GM20431 (cell line): ENCODE measurements around the gene TBC1D10B.
"Not testable (repeated sequence)": the region's sequence is repeated elsewhere in the genome, so short reads cannot be mapped to it uniquely, and the experiment has no call there.

Source experiments
- in situ Hi-C: fragments of 300-500 bp; cut with MseI, MboI; formaldehyde crosslinking; loops from one replicate; pipeline ENCODE4 v1.15.0; 2020; ENCODE audit warnings: low sequenced_read_pairs; ENCODE audit not compliant: unreplicated experiment

Gene TBC1D10B

DNA sequence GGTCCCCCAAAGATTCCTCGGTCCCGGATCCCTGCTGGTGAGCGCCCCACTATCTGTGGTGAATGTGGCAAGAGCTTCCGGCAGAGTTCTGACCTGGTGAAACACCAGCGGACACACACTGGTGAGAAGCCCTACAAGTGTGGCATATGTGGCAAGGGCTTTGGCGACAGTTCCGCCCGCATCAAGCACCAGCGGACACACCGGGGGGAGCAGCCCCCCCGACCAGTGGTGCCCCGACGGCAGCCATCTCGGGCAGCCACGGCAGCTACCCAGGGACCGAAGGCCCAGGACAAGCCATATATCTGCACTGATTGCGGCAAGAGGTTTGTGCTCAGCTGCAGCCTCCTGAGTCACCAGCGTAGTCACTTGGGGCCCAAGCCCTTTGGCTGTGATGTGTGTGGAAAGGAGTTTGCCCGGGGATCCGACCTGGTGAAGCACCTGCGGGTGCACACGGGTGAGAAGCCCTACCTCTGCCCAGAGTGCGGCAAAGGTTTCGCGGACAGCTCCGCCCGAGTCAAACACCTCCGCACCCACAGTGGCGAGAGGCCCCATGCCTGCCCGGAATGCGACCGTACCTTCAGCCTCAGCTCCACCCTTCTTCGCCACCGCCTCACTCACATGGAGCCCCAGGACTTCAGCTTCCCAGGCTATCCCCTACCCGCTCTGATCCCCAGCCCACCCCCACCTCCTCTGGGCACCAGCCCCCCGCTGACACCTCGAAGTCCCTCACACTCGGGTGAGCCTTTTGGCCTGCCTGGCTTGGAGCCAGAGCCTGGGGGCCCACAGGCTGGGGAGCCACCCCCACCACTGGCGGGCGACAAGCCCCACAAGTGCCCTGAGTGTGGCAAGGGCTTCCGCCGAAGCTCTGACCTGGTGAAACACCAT, 27.7 kb upstream of the TBC1D10B start:
- in situ Hi-C loops, result no loop called here

- in situ Hi-C loops, result no loop called here
Observed at GRCh38 chr16:30397056-30397455, 26.8 kb upstream of the TBC1D10B start.

DNA sequence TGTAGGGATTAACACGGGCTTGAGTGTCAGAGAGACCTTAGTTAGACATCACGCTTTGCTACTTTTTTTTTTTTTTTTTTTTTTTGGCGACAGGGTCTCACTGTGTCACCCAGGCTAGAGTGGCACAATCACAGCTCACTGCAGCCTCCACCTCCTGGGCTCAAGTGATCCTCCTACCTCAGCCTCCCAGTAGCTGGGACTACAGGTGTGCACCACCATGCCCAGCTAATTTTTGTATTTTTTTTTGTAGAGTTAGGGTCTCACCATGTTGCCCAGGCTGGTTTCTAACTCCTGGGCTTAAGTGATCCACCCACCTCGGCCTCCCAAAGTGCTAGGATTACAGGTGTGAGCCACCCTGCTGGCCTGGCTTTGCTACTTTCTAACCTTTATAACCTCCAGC, 26.3 kb upstream of the TBC1D10B start:
- in situ Hi-C loops, result not testable (repeated sequence)

DNA sequence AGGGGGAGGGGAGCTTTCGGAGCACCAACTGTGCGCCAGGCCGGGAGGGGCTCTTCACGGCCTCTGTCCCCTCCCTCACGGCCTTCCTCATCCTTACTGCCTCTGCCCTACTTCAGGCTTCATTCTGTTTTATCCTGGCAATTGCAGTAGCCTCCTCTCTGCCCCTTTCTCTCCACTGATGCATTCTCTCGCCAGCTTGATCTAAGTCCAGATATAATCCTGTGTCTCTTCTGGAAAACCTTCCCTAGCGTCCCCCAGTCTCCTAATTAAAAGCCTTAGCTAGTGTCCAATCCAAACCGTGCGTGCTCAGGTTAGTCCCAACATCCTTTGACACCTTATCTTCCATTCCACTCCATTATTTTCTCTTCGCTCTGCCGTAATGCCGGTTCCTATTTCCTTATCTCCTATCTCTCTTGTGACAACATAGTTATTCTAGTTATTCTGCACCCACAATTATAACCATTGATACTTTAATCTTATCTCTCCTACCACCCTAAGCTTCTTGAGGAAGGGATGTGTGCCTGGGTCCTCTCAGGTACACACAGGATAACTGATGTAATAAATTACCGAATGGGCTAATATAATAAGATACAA, 25.8 kb upstream of the TBC1D10B start:
- in situ Hi-C loops, result no loop called here

GRCh38 chr16:30395155-30395991, 25.1 kb upstream of the TBC1D10B start, which contains the start of gene ZNF48:
Gene ZNF48 (plus strand): TSS chr16:30395420. CDS start chr16:30395795, 375 bp downstream.
- in situ Hi-C loops, result no loop called here

GRCh38 chr16:30394592-30395154, 24.4 kb upstream of the TBC1D10B start:
- in situ Hi-C loops, result no loop called here

GRCh38 chr16:30383521-30383920, 13.2 kb upstream of the TBC1D10B start:
- in situ Hi-C loops, result no loop called here

- in situ Hi-C loops, result no loop called here
Observed at GRCh38 chr16:30382111-30382881, 12.0 kb upstream of the TBC1D10B start, which contains the start of gene SEPTIN1. Gene SEPTIN1 (minus strand): TSS chr16:30382561. CDS start chr16:30382542, 19 bp downstream.

- in situ Hi-C loops, result no loop called here
Observed at GRCh38 chr16:30381291-30382041, 11.2 kb upstream of the TBC1D10B start.

DNA sequence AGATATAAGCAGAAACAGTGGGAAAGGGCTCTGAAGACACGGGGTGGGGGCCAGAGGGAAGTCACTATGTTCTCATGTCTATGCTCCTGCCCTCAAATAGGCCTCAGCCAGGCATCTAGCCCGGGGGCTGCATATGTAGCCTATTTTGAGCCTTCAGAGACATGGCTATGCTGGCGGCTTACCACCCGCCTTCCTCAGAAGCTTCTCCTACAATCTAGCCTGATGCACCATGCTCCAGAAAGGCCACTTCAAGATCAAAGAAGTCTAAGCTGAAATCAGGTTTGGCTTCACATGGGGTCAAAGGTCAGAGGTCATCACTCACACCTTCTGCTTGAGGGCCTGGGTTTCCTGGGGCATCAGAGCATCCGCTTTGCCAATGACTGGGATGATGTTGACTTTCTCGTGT, 10.5 kb upstream of the TBC1D10B start:
- in situ Hi-C loops, result no loop called here

GRCh38 chr16:30380072-30380802, 9.9 kb upstream of the TBC1D10B start:
- in situ Hi-C loops, result no loop called here

GRCh38 chr16:30379158-30379783, 9.0 kb upstream of the TBC1D10B start:
- in situ Hi-C loops, result no loop called here

GRCh38 chr16:30378236-30379157, 8.2 kb upstream of the TBC1D10B start:
- in situ Hi-C loops, result no loop called here

GRCh38 chr16:30377812-30378235, 7.5 kb upstream of the TBC1D10B start:
- in situ Hi-C loops, result no loop called here

GRCh38 chr16:30377050-30377811, 6.9 kb upstream of the TBC1D10B start:
- in situ Hi-C loops, result no loop called here

- in situ Hi-C loops, result no loop called here
Observed at GRCh38 chr16:30376461-30376902, 6.2 kb upstream of the TBC1D10B start.
